Spinal cord (tissue), 10 donors: ENCODE results near the gene NBEA. TPM values are rescaled to one million over a fixed set of nuclear protein-coding genes. Genes with fewer than 3 reads are reported as not detected.
"Not testable (repeated sequence)": the region's sequence is repeated elsewhere in the genome, so short reads cannot be mapped to it uniquely, and the experiment has no call there.

Source experiments
- DNase-seq, 6 donors: peaks; one replicate each; pipeline versions ENCODE4 v3.0.0 to v3.0.0-alpha.2; 2013 to 2015; ENCODE audit warnings: low spot score in 6 of 6, low read depth in 4 of 6
- H3K27ac ChIP-seq: one replicate; pipeline ENCODE4 v1.5.1; 2013; ENCODE audit warnings: low read depth, low read length, control low read depth
- H3K27me3 ChIP-seq: one replicate; pipeline ENCODE4 v1.6.1; 2013; ENCODE audit warnings: low read length; ENCODE audit not compliant: control insufficient read depth, insufficient read depth
- H3K36me3 ChIP-seq: one replicate; pipeline ENCODE4 v1.6.1; 2013; ENCODE audit warnings: low read length; ENCODE audit not compliant: control insufficient read depth, insufficient read depth
- H3K4me1 ChIP-seq: one replicate; pipeline ENCODE4 v1.6.1; 2013; ENCODE audit warnings: low read length; ENCODE audit not compliant: control insufficient read depth, insufficient read depth
- H3K4me3 ChIP-seq: one replicate; pipeline ENCODE4 v1.5.1; 2013; ENCODE audit warnings: low read depth, low read length, control low read depth
- H3K9me3 ChIP-seq: one replicate; pipeline ENCODE4 v1.6.1; 2013; ENCODE audit warnings: low read length; ENCODE audit not compliant: control insufficient read depth, insufficient read depth
- WGBS: methylation state at CpG from one replicate; pipeline ENCODE4 v1.1.5; 2013; ENCODE audit warnings: missing lambda C conversion rate; ENCODE audit not compliant: insufficient coverage; 5-methylcytosine and 5-hydroxymethylcytosine counted together
- polyA plus RNA-seq, 2 donors: library from polyadenylated mRNA; unstranded; fragments of 120-200 nt; gene quantifications; one replicate each; pipeline ENCODE4 v1.2.1, GENCODE V29; 2013; ENCODE audit not compliant: insufficient read length in 2 of 2
- total RNA-seq, 2 donors: library from RNA; depleted of rRNA in 1 of 2; stranded (reverse); fragments of 120-200 nt in 1 of 2; fragments of >200 nt in 1 of 2; gene quantifications; one replicate each; pipeline versions ENCODE4 v1.2.3 to v1.2.4, GENCODE V29; 2013 to 2014
- donor health status: healthy.

The NBEA gene
- total and polyA plus RNA-seq, 4 donors = 39.1 to 136 (median 72.8) TPM

DNA sequence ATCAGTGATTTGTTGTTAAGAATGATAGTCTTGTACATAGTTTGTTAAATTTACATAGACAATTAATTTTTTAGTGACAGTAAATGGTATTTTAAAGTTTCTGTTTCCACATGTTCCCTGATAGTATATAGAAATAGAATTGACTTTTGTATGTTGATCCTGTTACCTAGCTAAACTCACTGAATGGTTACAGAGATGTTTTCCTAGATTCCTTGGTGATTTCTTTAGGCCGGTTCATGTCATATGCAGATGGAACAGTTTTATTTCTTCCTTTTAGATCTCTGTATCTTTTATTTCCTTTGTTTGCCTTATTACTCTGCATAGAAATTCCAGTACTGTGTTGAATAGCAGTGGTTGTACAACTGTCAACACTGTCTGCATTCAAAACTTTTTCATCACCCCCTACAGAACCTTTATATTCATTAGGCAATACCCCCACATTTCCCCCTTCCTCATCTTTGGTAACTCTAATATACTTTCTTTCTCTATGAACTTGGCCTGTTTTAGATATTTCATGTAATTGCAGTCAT, 86.3 kb downstream of the NBEA start:
- Histone ChIP-seq H3K27ac (no peak overlapping the region), H3K9me3 (peaks cover 20% of the 10 kb centered on the region), H3K36me3 (no peaks in the 10 kb centered on the region), H3K4me3 (no peak overlapping the region), H3K4me1 (no peaks in the 10 kb centered on the region), H3K27me3 (no peaks in the 10 kb centered on the region)
- DNase-seq = no peak
- WGBS = no CpG with 5 or more reads among the region's 1 CpG

DNA sequence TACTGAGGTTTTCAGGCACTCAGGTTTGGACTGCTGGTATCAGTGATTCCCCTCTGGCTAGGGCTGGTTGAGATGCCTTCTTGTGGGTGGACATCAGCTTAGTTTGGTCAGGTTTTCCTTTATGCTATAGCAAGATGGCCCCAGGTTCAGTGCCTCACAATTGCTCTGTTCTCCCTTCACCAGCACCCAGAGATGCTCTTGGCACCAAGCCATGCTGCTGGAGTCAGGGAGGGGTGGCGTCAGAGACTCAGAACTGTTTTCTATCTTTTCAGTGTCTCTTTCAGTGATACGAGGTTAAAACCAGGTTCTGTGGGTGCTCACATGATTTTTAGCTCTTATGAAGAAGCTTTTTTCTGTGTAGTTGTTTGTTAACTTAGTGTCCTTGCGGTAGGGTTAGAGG, 96.9 kb downstream of the NBEA start:
- Histone ChIP-seq H3K27ac (no peak overlapping the region), H3K27me3 (no peaks in the 10 kb centered on the region), H3K9me3 (peaks cover 4% of the 10 kb centered on the region), H3K4me3 (no peak overlapping the region), H3K4me1 (no peaks in the 10 kb centered on the region), H3K36me3 (no peaks in the 10 kb centered on the region)
- no peak for DNase-seq
- 50% methylated on average over 1 of the region's 3 CpGs for WGBS

DNA sequence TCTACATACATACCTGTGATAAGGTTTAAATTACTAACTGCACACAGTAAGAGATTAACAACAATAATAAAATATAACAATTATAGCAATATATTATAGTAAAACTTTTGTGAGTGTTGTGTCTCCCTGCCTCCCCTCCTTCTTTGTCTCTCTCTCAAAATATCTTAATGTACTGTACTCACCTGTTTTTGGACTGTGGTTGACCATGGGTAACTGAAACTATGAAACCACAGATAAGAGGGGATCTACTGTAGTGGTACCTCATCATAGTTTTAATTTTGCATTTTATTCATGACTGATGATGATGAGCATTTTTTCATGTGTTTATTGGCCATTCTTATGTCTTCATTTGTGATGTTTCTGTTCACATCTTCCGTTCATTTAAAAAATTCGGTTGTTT, 104.5 kb downstream of the NBEA start:
- WGBS = no CpG with 5 or more reads among the region's 2 CpGs
- no peaks in the 10 kb centered on the region for H3K9me3 ChIP-seq
- no peak for DNase-seq
- no peak overlapping the region for H3K4me3 ChIP-seq
- no peaks in the 10 kb centered on the region for H3K4me1 ChIP-seq
- H3K27me3 ChIP-seq = no peaks in the 10 kb centered on the region
- H3K27ac ChIP-seq = no peak overlapping the region
- H3K36me3 ChIP-seq = peaks cover 5% of the 10 kb centered on the region

DNA sequence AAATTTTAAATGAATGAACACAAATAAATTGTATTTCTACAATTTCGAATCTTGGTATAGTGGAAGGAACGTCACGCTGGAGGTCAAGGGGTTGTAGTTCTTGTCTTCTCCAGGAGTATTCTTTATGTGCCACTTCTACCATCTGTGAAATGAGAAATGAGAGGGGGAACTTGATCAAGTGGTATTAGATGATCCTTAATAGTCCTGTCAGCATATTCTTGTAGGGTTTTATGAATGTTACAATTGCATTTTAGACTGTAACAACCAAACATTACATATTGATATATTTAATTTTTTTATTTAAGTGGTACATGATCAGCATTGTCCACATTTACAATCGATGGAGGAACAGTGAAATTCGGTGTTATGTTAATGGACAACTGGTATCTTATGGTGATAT, 113.6 kb downstream of the NBEA start:
- Histone ChIP-seq H3K36me3 (no peaks in the 10 kb centered on the region), H3K4me1 (no peaks in the 10 kb centered on the region), H3K9me3 (no peaks in the 10 kb centered on the region), H3K4me3 (no peak overlapping the region), H3K27ac (no peak overlapping the region), H3K27me3 (no peaks in the 10 kb centered on the region)
- no CpG with 5 or more reads among the region's 5 CpGs for WGBS
- no peak for DNase-seq

DNA sequence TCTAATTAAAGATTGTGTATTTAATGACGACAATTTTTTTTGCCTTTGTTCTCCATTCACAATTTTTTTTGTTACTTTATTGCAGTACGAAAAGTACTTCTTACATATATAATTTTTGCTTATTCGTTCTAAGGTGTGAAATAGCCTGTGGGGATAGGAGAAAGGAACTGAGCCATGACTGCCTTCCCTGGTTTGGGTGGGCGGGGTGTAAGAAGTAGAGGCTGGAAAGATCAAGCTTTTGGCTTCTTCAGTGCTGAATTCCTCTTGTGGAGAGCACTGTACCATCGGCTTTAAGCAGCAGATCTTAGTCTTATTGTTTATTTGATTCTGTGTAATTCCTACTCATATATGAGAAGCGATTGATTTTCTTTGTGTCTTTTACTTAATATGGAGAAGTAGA, 115.8 kb downstream of the NBEA start:
- Histone ChIP-seq H3K36me3 (no peaks in the 10 kb centered on the region), H3K4me1 (no peaks in the 10 kb centered on the region), H3K27me3 (no peaks in the 10 kb centered on the region), H3K4me3 (no peak overlapping the region), H3K9me3 (no peaks in the 10 kb centered on the region), H3K27ac (no peak overlapping the region)
- WGBS = 100% methylated on average over 1 of the region's 6 CpGs
- DNase-seq = no peak

DNA sequence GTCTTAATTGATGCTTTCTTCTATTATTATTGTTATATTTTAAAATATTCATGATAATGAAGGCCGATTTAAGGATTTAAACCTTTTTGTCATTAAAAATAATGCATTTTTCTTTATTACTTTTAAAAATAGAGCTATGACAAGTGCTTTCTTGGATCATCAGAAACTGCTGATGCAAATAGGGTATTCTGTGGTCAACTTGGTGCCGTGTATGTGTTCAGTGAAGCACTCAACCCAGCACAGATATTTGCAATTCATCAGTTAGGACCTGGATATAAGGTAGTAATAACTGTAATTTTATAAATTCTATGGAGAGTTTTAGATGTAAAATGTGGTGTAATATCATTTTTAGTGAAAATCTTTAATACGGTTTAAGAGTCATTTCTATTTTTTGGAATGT, 116.5 kb downstream of the NBEA start:
- H3K36me3 ChIP-seq, H3K4me3 ChIP-seq, H3K9me3 ChIP-seq, H3K27me3 ChIP-seq, H3K4me1 ChIP-seq, DNase-seq, H3K27ac ChIP-seq: not testable (repeated sequence)
- WGBS = no CpG with 5 or more reads among the region's 3 CpGs

DNA sequence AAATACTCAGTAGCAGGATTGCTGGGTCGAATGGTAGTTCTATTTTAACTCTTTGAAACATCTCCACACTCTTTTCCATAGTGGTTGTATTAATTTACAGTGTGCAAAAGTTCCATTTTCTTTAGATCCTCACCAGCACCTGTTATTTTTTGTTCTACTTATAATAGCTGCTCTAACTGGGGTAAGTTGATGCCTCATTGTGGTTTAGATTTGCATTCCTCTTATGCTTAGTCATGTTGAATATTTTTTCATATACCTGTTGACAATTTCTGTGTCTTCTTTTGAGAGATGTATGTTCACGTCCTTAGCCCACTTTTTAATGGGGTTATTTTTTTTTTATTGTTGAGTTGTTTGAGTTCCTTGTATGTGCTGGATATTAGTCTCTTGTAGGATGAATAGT, 144.6 kb downstream of the NBEA start:
- Histone ChIP-seq H3K27ac (no peak overlapping the region), H3K4me1 (no peaks in the 10 kb centered on the region), H3K27me3 (no peaks in the 10 kb centered on the region), H3K36me3 (no peaks in the 10 kb centered on the region), H3K4me3 (no peak overlapping the region), H3K9me3 (no peaks in the 10 kb centered on the region)
- DNase-seq = no peak
- WGBS = no CpG with 5 or more reads among the region's 2 CpGs

DNA sequence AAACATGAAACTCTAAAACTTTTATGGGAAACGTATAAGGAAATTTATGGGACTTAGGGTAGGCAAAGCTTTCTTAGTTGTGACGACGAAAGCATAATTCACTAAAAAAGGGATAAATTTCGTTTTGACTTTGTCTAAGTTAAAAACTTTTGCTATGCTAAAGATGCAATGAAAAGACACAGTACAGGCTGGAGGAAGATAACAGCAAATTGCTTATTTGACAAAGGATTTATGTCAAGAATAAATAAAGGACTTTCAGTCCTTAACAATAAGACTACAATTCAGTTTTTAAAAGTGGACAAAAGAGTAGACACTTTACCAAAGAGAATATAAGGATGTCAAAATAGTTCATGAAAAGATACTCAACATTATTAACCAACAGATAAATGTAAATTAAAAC, 150.2 kb downstream of the NBEA start:
- Histone ChIP-seq H3K4me3 (no peak overlapping the region), H3K27me3 (no peaks in the 10 kb centered on the region), H3K4me1 (no peaks in the 10 kb centered on the region), H3K27ac (no peak overlapping the region), H3K9me3 (no peaks in the 10 kb centered on the region), H3K36me3 (no peaks in the 10 kb centered on the region)
- no peak for DNase-seq
- no CpG with 5 or more reads among the region's 4 CpGs for WGBS

DNA sequence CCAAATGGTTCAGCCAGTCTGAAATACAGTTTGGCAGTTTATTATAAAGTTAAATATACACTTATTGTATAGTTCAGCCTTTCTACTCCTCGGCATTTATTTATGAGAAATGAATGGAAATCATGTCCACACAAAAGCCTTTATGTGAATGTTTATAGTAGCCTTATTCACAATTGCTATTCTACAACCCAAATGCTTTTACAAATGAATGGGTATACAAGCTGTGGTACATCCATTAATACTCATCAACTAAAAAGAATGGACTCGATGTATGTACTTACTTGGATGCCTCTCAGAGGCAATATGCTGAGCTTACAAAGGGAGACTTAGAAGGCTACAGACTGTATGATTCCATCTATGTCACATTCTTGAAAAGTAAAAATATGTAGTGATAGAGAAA, 150.7 kb downstream of the NBEA start:
- no peak overlapping the region for H3K27ac ChIP-seq
- H3K36me3 ChIP-seq = no peaks in the 10 kb centered on the region
- H3K27me3 ChIP-seq = no peaks in the 10 kb centered on the region
- no peaks in the 10 kb centered on the region for H3K4me1 ChIP-seq
- no peaks in the 10 kb centered on the region for H3K9me3 ChIP-seq
- no peak overlapping the region for H3K4me3 ChIP-seq
- no CpG with 5 or more reads among the region's 2 CpGs for WGBS
- no peak for DNase-seq

DNA sequence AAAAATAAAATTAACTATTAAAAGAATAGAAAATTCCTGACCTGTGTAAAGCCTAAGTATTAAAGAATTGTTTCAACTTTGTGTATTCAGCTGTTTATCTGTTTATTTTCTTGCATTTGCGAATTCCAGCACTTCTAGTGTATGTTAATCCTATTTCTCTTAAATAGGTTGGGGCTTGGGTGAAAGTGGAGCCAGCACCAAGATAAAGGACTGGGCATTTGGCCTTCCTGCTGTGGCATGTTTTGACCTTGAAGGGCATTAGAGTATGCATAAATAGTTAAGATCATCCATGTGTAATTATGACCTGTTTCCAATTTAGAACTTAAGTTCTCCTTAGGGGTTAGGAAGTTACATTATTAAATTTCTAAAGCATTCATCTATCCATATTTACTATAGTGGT, 151.3 kb downstream of the NBEA start:
- no peak overlapping the region for H3K4me3 ChIP-seq
- H3K27ac ChIP-seq = no peak overlapping the region
- no peaks in the 10 kb centered on the region for H3K36me3 ChIP-seq
- H3K27me3 ChIP-seq = no peaks in the 10 kb centered on the region
- no peaks in the 10 kb centered on the region for H3K9me3 ChIP-seq
- no peaks in the 10 kb centered on the region for H3K4me1 ChIP-seq
- DNase-seq = peak in 1 of 6 donors; percentile 25
- WGBS = 100% methylated on average over 1 of the region's 1 CpG
